HG02571 (cell line): ENCODE results near the gene UBXN10.

ENCODE experiments used
- ATAC-seq: cut with Tn5 transposase; IDR thresholded peaks from one replicate; pipeline ENCODE4 v1.9.1; 2021; ENCODE audit warnings: mild to moderate bottlenecking, moderate library complexity; ENCODE audit not compliant: unreplicated experiment

The UBXN10 gene

GRCh38 chr1:20182415-20182814, 3.5 kb upstream of the UBXN10 start:
- ATAC-seq: no peak

GRCh38 chr1:20183035-20183434, 2.9 kb upstream of the UBXN10 start:
- no peak for ATAC-seq

- no peak for ATAC-seq
Measured at GRCh38 chr1:20183616-20184271, 2.2 kb upstream of the UBXN10 start.

GRCh38 chr1:20184481-20184900, 1.4 kb upstream of the UBXN10 start:
- no peak for ATAC-seq

- ATAC-seq: no peak
Measured at GRCh38 chr1:20184997-20185833, 681 bp upstream of the UBXN10 start.

- no peak for ATAC-seq
Measured at GRCh38 chr1:20187103-20187812, 1.4 kb downstream of the UBXN10 start.

GRCh38 chr1:20187813-20188454, 2.0 kb downstream of the UBXN10 start:
- no peak for ATAC-seq

GRCh38 chr1:20188455-20188817, 2.5 kb downstream of the UBXN10 start:
- ATAC-seq: no peak

- no peak for ATAC-seq
Measured at GRCh38 chr1:20189664-20190063, 3.8 kb downstream of the UBXN10 start.

GRCh38 chr1:20190256-20191160, 4.6 kb downstream of the UBXN10 start:
- ATAC-seq: no peak

GRCh38 chr1:20191266-20191825, 5.5 kb downstream of the UBXN10 start:
- ATAC-seq: no peak

- ATAC-seq: no peak
Measured at GRCh38 chr1:20192364-20192763, 6.5 kb downstream of the UBXN10 start.

GRCh38 chr1:20192871-20193411, 7.0 kb downstream of the UBXN10 start:
- no peak for ATAC-seq

GRCh38 chr1:20194224-20194623, 8.3 kb downstream of the UBXN10 start:
- ATAC-seq: no peak

- ATAC-seq: no peak
Measured at GRCh38 chr1:20194757-20195461, 9.0 kb downstream of the UBXN10 start.

GRCh38 chr1:20195462-20195780, 9.5 kb downstream of the UBXN10 start:
- no peak for ATAC-seq

GRCh38 chr1:20197329-20197791, 11.5 kb downstream of the UBXN10 start:
- ATAC-seq: no peak

GRCh38 chr1:20198296-20198695, 12.4 kb downstream of the UBXN10 start:
- ATAC-seq: no peak

GRCh38 chr1:20198918-20199317, 13.0 kb downstream of the UBXN10 start:
- no peak for ATAC-seq
